Measurements from ENCODE around the gene NFE2L2.
"Not testable (repeated sequence)": the region's sequence is repeated elsewhere in the genome, so short reads cannot be mapped to it uniquely, and the experiment has no call there.

Gene NFE2L2

GRCh38 chr2:177195194-177195593 is 69.3 kb downstream of the NFE2L2 start:
- no peak for DNase-seq (ENCODE audit: low read depth in 2 of 2)

- no peak for DNase-seq (ENCODE audit: low read depth in 2 of 2)
These were observed 71.3 kb downstream of the NFE2L2 start for GRCh38 chr2:177193240-177193639.

GRCh38 chr2:177192788-177193187 is 71.7 kb downstream of the NFE2L2 start:
- no peak for DNase-seq (ENCODE audit: low read depth in 2 of 2)

DNA sequence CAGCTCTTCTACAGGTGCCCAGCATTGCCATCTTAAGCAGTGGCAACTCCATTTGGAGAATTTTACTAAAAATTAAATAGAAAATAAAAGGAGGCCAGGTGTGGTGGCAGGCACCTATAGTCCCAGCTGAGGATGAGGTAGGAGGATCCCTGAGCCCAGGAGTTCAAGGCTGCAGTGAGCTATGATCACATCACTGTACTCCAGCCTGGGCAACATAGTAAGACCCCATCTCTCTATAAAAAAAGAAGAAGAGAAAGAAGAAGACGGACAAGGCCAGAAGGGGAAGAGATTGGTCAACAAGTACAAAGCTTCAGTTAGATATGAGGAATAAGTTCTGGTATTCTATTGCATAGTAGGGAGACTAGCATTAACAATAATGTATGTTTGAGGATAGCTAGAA is 73.6 kb downstream of the NFE2L2 start:
- no peak for DNase-seq (ENCODE audit: low read depth in 2 of 2)

- DNase-seq (ENCODE audit: low read depth in 2 of 2), result no peak
These were observed 75.8 kb downstream of the NFE2L2 start for GRCh38 chr2:177188482-177189469.

DNA sequence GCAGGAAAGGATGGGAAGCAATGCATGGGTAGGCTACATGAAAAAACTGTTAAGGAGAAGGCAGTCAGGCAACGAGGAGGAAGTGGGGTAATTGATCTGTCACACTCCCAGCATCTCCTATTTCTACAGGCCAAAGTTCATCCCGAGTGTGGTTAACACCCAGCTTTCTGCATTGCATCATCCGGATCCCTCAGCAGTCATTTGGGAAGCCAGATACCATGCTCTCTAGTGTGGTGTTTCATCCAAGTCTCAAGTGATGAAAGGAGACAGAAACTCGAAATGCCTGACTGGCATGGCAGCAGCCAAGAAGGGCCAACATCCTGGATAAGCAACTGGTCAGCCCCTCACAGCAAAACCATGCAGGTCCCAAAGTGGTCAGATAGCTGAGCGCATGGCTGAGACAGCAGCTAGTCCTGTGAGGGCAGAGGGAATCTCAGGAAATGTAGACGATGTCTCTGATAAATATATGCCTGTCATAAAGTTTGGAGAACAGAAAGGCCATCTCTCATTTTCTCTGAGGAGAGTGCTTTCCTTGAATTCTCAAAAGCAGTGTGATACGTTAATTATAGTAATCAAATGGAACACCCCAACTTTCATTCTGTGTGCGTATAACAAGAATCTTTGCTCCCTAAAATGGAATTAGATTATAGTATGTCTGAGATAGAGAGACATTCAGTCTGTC is 76.8 kb downstream of the NFE2L2 start:
- no peak for DNase-seq (ENCODE audit: low read depth in 2 of 2)

GRCh38 chr2:177186038-177186437 is 78.5 kb downstream of the NFE2L2 start:
- not testable (repeated sequence) for DNase-seq (ENCODE audit: low read depth in 2 of 2)

GRCh38 chr2:177184606-177185005 is 79.9 kb downstream of the NFE2L2 start:
- DNase-seq (ENCODE audit: low read depth in 2 of 2), result no peak

DNA sequence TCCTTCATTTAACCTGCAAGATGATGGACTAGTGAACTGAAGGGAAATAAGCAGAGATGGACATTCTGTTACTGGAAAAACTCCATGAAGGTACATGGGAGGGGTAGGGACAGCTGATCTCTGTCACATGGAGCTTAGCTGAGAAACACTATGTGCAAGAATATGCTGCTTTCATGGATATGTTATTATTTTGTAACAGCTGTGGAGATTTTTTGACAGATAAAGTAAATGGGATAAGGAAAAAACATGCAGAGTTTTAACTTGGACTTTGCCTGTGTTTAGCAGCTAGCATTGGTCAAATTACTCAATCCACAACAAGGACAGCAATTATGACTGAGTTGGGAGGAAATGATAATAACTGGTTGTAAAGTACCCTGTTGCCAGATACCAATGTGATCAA is 80.7 kb downstream of the NFE2L2 start:
- no peak for DNase-seq (ENCODE audit: low read depth in 2 of 2)
